Mucosa of descending colon (tissue), 3 donors: ENCODE results near the gene ENDOU. TPM values are rescaled to one million over a fixed set of nuclear protein-coding genes. Genes with fewer than 3 reads are reported as not detected.

Experiments
- ATAC-seq: fragments of 200-7000 bp; cut with Tn5 transposase; one replicate; pipeline ENCODE4 v1.9.1; 2020; ENCODE audit warnings: mild to moderate bottlenecking, moderate library complexity
- DNase-seq, 3 donors: peaks; one replicate each; pipeline ENCODE4 v3.0.0-alpha.2; 2020
- H3K36me3 ChIP-seq: fragments of 200-600 bp; one replicate; pipeline ENCODE4 v1.8.0; 2021; ENCODE audit warnings: low read depth, mild to moderate bottlenecking
- H3K4me1 ChIP-seq: fragments of 200-600 bp; one replicate; pipeline ENCODE4 v1.8.0; 2021; ENCODE audit warnings: low read depth, mild to moderate bottlenecking
- H3K4me3 ChIP-seq: fragments of 200-600 bp; one replicate; pipeline ENCODE4 v1.8.0; 2021; ENCODE audit warnings: mild to moderate bottlenecking
- H3K9me3 ChIP-seq: fragments of 200-600 bp; one replicate; pipeline ENCODE4 v1.8.0; 2021; ENCODE audit warnings: mild to moderate bottlenecking
- CTCF ChIP-seq: fragments of 200-600 bp; IDR thresholded peaks from one replicate; pipeline ENCODE4 v1.8.0; 2022; ENCODE audit warnings: antibody characterized with exemption, mild to moderate bottlenecking
- intact Hi-C, 2 donors: fragments of 100-400 bp; cut with DNase I in 1 of 2; cut with micrococcal nuclease in 1 of 2; formaldehyde crosslinking; loops; one replicate each; pipeline versions ENCODE4 v1.11.0 to v1.11.1; 2022; cut with DNase I, micrococcal nuclease
- total RNA-seq, 3 donors: library from RNA; stranded (reverse); fragmentation: NEBNext Ultra II Directional in 2 of 3; extraction: Animal tissue kit (Norgen Biotek cat#: 25700) in 2 of 3; gene quantifications; one replicate each; pipeline versions ENCODE4 v1.2.1 to v1.2.4, GENCODE V29; 2021 to 2023
- donor health status: DM: no; HTN: no; CAD: no; lungs with moderate emphysema.
- donor health status: DM: no; HTN: no; CAD: no.
- donor health status: DM: no; HTN: yes; CAD: no.

The ENDOU gene
- total RNA-seq, 3 donors from 2014 or later, result 0.19 to 0.31 TPM; not detected in 1

- ATAC-seq, result no peak
- no peaks in the 10 kb centered on the region for H3K4me1 ChIP-seq
- no peak overlapping the region for H3K4me3 ChIP-seq
- no peaks in the 10 kb centered on the region for H3K36me3 ChIP-seq
- DNase-seq, result no peak
- no peaks in the 10 kb centered on the region for H3K9me3 ChIP-seq
- no peak for TF ChIP-seq CTCF
- intact Hi-C loops, result no loop called here
Observed at GRCh38 chr12:47700263-47700662, 25.0 kb downstream of the ENDOU start.

GRCh38 chr12:47698631-47699030 is 26.7 kb downstream of the ENDOU start:
- H3K4me1 ChIP-seq, result no peaks in the 10 kb centered on the region
- no peak overlapping the region for H3K4me3 ChIP-seq
- DNase-seq (no peak), ATAC-seq (no peak)
- H3K36me3 ChIP-seq, result no peaks in the 10 kb centered on the region
- H3K9me3 ChIP-seq, result no peaks in the 10 kb centered on the region
- intact Hi-C loops, result no loop called here
- no peak for TF ChIP-seq CTCF

- H3K9me3 ChIP-seq, result no peaks in the 10 kb centered on the region
- H3K4me3 ChIP-seq, result no peak overlapping the region
- ATAC-seq (no peak), DNase-seq (no peak)
- no peak for TF ChIP-seq CTCF
- no peaks in the 10 kb centered on the region for H3K4me1 ChIP-seq
- intact Hi-C loops, result no loop called here
- no peaks in the 10 kb centered on the region for H3K36me3 ChIP-seq
Observed at GRCh38 chr12:47698055-47698454, 27.2 kb downstream of the ENDOU start.

- intact Hi-C loops, result loop anchor here in 1 of 2 donors (10.0 kb wide), 1 partner anchor 664 kb away; no protein-coding TSS in a partner anchor
- no peak overlapping the region for H3K4me3 ChIP-seq
- DNase-seq (no peak), ATAC-seq (no peak)
- TF ChIP-seq CTCF, result no peak
- no peaks in the 10 kb centered on the region for H3K4me1 ChIP-seq
- no peaks in the 10 kb centered on the region for H3K36me3 ChIP-seq
- no peaks in the 10 kb centered on the region for H3K9me3 ChIP-seq
Observed at GRCh38 chr12:47689215-47689614, 36.1 kb downstream of the ENDOU start.

GRCh38 chr12:47687636-47688035 is 37.7 kb downstream of the ENDOU start:
- no peaks in the 10 kb centered on the region for H3K36me3 ChIP-seq
- ATAC-seq (no peak), DNase-seq (no peak)
- no peak for TF ChIP-seq CTCF
- no peaks in the 10 kb centered on the region for H3K4me1 ChIP-seq
- no peaks in the 10 kb centered on the region for H3K9me3 ChIP-seq
- H3K4me3 ChIP-seq, result no peak overlapping the region
- intact Hi-C loops, result loop anchor here in 1 of 2 donors (10.0 kb wide), 1 partner anchor 663 kb away; no protein-coding TSS in a partner anchor
